ENCODE data around the gene FAM156A.
"Not testable (repeated sequence)": the region's sequence is repeated elsewhere in the genome, so short reads cannot be mapped to it uniquely, and the experiment has no call there.

The FAM156A gene

DNA sequence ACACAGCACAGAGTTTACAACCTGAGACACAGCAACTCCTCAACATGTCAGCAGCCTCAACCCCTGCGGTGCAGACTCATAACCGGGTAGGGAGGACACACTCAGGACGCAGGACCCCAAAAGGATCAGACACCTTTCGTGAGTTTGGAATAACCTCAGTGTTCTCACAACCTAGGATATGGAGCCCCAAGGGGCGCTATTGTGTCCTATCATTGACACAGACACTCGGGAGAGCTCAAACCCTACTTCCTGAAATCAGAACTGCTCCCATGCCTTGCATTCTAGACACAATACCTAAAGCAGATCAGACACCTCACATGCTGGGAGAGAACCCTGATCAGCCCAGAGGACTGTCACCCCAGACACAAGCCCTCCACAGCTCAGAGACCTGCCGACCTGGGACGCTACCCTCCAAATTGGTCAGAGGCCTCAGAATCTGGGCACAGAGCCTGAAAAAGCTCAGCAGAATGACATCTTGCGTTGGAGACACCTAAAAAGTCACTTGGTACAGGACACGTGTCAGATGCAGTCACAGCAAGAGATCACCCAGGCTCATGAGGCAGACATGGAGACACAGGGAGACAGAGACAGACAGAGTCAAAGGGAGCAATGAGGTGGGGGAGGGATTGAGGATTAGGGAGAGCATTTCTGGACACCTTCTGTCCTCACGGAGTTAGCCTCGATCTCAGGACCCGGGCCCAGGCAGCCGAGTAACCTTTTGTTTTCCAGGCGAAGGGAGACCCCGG, 8.8 kb upstream of the FAM156A start:
- DNase-seq (ENCODE audit: low read depth) = not testable (repeated sequence)

DNA sequence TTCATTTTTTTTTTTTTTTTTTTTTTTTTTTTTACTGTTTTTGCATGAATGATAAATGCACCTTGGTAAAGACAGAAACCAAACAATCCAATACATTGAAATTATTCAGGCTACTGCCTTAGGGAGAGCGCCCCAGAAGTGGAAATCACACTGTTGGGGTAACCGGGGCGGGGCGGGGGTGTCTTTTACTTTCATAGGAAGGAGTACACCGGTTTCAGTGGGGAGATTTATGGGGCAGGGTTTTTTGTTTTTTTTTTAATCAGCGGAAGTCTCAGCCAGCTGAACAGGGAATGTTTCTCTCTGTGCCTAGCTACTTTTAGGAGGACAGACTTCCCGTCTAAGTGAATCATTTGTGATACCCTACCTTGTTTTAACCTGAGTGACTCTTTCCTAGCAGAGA, 643 bp upstream of the FAM156A start:
- not testable (repeated sequence) for DNase-seq (ENCODE audit: low read depth)

DNA sequence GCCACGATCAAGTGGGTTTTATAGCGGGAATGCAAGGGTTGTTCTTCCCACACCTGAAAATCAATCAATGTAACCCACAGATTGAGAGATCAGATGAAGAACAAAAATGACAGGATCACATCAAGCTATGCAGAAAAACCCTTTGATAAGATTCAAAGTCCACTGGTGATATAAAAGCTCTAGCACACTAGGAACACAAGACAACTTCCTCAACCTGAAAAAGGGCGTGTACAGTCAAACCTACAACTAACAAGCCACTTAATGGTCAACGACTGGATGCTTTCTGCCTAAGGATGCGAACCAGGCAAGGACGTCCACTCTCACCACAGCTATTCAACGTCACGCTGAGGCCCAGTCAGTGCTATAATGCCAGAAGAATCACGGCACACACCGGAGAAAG, 8.4 kb downstream of the FAM156A start:
- DNase-seq (ENCODE audit: low read depth) = not testable (repeated sequence)

DNA sequence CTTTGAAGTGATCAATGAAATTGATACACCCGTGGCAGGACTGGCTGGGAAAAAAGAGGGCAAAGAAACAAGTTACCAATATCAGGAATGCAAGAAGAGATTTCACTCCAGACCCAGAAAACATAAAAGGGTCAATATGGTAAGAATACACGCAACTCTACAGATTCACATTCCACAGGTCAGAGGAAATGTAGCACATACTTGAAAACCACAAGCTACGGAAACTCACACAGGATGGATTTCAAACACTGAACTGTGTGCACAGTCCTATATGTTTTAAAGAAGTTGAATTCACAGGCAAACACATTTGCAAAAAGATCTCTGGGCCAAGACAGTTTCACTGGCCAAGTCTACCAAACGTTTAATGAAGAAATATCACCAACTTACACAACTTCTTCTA, 9.0 kb downstream of the FAM156A start:
- not testable (repeated sequence) for DNase-seq (ENCODE audit: low read depth)

DNA sequence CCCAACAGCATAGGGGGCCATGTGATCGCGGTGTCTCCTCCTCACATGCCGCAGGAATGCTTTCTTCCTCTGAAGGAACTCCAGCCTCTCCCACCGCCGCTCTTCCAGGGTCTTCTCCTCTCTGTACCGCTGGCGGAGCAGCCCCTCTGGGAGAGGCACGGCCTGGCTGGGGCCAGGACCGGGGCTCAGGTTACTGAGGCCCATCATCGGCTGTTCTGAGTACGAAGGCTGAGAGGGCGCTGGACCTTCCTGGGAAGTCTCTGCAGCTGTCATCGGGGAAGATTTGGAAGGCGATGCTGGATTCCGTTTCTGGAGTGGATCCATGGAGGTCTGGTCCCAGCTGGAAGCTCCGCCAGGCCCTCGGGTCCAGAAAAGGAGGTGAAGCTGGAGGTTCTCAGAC, 10.1 kb downstream of the FAM156A start:
- not testable (repeated sequence) for DNase-seq (ENCODE audit: low read depth)

DNA sequence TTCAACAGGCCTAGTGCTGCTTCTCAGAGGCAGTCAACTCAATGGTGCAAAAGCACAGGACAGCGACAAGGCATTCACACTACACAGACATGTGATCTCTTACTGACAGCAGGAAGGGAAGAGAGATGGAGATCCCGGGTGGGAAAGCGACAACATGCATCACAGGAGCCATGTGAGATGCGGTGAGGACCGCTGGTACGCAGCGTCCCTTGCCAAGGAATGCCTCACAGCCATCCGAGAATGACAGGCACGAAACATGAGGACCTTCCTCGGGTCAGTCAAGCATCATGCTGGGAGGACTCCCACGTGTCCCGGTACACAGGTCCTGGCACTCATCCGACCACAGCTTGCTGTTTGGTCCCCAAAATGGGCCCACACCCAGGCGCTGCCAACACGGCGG, 10.8 kb downstream of the FAM156A start:
- DNase-seq (ENCODE audit: low read depth) = not testable (repeated sequence)

DNA sequence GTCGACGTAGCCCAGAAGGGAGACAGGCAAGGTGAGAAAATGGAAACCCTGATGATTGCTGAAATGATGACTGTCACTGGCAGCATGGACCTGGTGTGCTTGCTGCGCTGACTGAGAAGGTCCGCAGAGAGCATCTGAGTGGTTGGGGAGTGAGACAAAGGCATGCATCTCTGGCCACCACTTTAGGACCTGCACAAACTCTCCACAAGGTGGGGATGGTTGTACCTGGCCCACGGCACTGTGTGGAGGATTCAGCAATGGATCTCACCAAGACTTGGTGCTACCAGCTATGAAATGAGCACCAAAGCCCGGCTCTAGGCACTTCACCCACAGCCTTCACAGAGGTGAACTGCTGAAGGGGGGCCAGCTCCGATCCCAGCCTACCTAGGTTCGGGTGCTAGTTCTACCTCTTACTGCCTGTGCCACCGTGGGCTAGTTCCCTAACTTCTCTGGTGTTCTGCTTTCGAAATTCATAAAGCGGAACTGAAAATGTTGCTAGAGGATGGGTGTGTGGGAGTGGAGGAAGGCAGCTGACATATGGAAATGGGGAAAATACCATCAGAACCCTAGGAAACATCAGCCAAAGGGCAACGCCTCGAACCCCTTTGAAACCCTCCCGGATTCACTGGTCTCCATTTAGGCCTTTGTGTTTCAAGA, 12.4 kb downstream of the FAM156A start:
- not testable (repeated sequence) for DNase-seq (ENCODE audit: low read depth)

DNA sequence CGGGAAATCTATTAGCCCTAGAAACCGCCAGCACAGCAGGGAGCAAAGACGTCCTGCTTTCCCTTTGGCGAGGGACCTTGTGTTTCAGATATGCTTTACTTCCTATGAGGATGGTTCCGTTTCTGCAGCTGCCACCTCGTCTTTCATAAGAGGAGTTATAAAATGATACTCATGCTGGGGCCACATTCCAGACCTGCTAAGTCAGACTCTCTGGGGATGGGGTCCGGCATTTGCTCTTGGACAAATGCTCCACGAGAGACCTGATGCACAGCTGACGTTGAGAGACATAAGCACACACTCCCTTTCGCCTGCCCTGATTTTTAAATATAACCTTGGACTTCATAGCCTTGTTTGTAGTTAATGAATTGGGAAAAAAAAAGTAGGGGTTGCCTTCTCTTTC, 16.6 kb downstream of the FAM156A start:
- DNase-seq (ENCODE audit: low read depth) = not testable (repeated sequence)

DNA sequence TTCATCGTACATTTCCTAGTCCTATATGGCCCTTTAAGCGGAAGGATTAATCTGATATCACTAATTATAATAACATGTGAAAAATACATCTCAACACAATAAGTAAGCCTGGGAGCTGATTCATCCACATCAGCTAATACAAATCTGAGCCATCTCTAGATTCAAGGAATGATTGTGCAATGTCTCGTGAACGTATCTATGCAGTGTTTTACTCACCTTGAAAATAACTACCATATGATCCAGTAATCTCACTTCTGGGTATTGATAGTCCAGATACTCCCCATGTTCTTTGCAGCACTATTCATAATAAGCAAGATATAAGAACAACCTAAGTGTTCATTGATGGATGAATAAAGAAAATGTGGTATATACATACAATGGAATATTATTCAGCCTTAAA, 17.6 kb downstream of the FAM156A start:
- DNase-seq (ENCODE audit: low read depth) = not testable (repeated sequence)

DNA sequence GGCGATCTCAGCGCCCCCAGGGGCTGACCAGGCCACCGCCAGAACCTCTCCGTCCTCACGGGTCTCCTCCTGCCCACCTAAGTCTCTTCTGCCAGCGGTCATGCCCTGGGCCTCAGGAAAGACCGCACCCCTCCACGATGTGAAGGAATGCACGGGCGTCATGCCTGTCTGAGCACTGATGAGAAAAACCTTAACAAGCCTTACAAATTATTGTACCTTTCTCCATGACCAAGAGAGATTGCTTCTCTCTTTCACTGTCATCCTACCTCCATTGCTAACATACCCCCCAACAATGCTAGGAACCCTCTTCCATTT, 22.9 kb downstream of the FAM156A start:
- DNase-seq (ENCODE audit: low read depth) = not testable (repeated sequence)

DNA sequence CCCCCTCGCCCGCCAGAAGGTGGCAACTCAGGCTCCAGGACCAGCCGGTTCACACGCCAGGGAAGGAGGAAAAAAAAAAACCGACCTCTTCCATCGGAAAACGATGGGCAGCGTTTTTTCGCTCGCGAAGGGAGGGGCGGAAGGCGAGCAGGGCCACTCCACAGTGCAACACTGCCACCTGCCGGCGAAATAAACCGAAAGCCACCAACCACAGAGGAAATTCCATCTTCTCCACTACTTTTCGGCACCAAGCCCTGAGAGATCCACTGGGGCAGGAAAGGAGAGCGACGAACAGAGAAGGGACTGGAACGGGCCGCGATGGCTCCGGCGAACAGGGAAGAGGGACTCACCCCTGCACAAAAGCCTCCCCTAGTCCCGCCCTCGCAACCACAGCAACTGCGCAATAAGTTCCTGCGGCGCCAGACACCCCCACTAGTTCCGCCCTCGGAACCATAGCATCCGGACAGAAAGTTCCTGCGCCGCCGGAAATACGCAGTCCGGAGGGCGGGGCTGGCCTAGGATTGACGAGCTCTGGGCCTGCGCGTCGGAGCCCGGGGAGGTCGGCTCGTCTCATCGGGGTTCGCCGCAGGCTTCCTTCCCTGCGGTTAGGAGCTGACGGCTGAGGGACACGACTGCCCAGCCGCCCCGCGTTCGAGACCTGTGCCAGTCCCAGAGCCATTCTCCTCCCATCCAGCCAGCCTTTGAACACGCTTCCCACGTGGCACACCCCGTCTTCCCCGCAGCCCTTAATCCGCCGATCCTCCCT, 23.4 kb downstream of the FAM156A start:
- peak; percentile 85 for DNase-seq (ENCODE audit: low read depth)

DNA sequence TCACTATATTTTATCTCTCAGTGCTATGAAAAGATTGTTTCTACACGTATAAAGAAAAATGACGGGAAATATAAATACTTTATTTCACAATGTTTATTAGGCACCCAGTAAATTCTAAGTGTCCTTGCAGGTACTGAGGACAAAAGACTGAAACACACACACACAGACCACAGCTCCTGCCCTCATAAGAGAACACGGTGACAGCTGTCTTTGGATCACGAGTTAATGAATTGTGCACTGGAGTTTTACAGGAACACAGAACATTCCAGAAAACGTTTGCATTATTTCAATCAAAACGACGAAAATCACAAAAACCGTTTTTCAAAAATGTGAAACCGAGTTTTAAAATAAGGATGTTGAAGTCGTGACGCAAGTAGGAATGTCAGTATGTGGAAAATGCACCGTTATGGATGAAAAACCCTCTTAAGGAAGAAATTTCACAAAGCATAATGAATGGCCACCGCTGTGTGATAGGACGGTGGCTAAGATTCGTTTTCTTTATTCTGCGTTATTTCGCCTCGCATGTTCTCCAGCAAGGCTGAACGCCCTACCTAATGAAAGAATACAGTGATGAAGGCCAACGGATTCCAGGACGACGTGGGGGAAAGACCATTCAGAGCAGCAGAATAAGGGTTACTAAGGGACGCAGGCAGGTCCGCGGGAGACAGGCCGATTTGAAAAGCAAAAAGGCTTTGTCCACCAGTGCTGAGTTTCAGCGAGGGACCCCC, 24.2 kb downstream of the FAM156A start:
- DNase-seq (ENCODE audit: low read depth) = no peak

DNA sequence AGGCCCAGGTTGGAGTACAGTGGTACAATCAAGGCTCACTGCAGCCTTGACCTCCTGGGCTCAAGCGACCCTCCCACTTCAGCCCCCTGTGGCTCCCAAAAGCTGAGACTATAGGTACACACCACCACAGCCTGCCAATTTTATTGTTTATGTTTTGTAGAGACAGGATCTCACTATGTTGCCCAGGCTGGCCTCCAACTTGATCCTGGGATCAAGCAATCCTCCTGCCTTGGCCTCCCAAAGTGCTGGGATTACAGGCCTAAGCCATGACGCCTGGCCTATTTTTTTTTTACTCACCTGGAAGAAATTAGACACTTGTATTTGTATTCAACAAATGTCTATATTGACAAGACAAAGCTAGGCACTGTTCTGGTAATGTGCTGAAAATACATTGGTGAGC, 25.1 kb downstream of the FAM156A start:
- DNase-seq (ENCODE audit: low read depth) = no peak

DNA sequence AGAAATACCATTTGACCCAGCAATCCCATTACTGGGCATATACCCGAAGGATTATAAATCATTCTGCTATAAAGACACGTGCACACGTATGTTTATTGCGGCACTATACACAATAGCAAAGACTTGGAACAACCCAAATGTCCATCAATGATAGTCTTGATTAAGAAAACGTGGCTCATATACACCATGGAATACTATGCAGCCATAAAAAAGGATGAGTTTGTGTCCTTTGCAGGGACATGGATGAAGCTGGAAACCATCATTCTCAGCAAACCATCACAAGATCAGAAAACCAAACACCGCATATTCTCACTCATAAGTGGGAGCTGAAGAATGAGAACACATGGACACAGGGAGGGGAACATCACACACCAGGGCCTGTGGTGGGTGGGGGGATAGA, 28.1 kb downstream of the FAM156A start:
- DNase-seq (ENCODE audit: low read depth) = not testable (repeated sequence)

DNA sequence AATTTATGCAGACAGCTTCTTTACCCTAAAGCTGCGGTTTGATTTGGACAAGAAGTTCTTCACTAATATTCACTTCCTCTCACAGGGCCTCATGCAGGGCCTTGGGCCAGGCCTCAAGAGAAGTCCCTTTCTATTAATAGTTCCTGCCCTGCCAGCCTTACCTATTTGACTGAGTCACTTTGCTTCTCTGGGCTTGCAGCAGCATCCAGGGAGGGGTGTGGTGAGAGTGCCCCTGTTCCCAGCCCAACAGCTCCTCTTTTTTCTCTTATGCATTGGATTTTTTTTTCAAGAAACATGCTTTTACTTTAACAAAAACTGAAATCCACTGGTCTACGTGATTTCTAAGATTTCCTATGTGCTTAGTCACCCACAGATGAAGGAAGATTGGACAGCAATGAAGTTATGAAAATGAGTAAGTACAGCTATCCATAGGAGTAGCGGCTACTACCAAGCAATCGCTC, 34.5 kb downstream of the FAM156A start:
- DNase-seq (ENCODE audit: low read depth) = no peak

DNA sequence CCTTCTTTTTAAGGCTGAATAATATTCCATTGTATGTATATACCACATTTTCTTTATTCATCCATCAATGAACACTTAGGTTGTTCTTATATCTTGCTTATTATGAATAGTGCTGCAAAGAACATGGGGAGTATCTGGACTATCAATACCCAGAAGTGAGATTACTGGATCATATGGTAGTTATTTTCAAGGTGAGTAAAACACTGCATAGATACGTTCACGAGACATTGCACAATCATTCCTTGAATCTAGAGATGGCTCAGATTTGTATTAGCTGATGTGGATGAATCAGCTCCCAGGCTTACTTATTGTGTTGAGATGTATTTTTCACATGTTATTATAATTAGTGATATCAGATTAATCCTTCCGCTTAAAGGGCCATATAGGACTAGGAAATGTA, 43.6 kb downstream of the FAM156A start:
- not testable (repeated sequence) for DNase-seq (ENCODE audit: low read depth)

DNA sequence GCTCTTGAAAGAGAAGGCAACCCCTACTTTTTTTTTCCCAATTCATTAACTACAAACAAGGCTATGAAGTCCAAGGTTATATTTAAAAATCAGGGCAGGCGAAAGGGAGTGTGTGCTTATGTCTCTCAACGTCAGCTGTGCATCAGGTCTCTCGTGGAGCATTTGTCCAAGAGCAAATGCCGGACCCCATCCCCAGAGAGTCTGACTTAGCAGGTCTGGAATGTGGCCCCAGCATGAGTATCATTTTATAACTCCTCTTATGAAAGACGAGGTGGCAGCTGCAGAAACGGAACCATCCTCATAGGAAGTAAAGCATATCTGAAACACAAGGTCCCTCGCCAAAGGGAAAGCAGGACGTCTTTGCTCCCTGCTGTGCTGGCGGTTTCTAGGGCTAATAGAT, 44.6 kb downstream of the FAM156A start:
- not testable (repeated sequence) for DNase-seq (ENCODE audit: low read depth)

DNA sequence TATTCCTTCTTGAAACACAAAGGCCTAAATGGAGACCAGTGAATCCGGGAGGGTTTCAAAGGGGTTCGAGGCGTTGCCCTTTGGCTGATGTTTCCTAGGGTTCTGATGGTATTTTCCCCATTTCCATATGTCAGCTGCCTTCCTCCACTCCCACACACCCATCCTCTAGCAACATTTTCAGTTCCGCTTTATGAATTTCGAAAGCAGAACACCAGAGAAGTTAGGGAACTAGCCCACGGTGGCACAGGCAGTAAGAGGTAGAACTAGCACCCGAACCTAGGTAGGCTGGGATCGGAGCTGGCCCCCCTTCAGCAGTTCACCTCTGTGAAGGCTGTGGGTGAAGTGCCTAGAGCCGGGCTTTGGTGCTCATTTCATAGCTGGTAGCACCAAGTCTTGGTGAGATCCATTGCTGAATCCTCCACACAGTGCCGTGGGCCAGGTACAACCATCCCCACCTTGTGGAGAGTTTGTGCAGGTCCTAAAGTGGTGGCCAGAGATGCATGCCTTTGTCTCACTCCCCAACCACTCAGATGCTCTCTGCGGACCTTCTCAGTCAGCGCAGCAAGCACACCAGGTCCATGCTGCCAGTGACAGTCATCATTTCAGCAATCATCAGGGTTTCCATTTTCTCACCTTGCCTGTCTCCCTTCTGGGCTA, 48.9 kb downstream of the FAM156A start:
- not testable (repeated sequence) for DNase-seq (ENCODE audit: low read depth)

DNA sequence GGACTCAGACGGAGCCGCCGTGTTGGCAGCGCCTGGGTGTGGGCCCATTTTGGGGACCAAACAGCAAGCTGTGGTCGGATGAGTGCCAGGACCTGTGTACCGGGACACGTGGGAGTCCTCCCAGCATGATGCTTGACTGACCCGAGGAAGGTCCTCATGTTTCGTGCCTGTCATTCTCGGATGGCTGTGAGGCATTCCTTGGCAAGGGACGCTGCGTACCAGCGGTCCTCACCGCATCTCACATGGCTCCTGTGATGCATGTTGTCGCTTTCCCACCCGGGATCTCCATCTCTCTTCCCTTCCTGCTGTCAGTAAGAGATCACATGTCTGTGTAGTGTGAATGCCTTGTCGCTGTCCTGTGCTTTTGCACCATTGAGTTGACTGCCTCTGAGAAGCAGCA, 50.4 kb downstream of the FAM156A start:
- not testable (repeated sequence) for DNase-seq (ENCODE audit: low read depth)

DNA sequence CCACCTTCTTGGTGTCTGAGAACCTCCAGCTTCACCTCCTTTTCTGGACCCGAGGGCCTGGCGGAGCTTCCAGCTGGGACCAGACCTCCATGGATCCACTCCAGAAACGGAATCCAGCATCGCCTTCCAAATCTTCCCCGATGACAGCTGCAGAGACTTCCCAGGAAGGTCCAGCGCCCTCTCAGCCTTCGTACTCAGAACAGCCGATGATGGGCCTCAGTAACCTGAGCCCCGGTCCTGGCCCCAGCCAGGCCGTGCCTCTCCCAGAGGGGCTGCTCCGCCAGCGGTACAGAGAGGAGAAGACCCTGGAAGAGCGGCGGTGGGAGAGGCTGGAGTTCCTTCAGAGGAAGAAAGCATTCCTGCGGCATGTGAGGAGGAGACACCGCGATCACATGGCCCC, 51.2 kb downstream of the FAM156A start:
- DNase-seq (ENCODE audit: low read depth) = not testable (repeated sequence)

DNA sequence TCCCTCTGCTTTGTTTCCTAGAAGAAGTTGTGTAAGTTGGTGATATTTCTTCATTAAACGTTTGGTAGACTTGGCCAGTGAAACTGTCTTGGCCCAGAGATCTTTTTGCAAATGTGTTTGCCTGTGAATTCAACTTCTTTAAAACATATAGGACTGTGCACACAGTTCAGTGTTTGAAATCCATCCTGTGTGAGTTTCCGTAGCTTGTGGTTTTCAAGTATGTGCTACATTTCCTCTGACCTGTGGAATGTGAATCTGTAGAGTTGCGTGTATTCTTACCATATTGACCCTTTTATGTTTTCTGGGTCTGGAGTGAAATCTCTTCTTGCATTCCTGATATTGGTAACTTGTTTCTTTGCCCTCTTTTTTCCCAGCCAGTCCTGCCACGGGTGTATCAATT, 52.2 kb downstream of the FAM156A start:
- not testable (repeated sequence) for DNase-seq (ENCODE audit: low read depth)

DNA sequence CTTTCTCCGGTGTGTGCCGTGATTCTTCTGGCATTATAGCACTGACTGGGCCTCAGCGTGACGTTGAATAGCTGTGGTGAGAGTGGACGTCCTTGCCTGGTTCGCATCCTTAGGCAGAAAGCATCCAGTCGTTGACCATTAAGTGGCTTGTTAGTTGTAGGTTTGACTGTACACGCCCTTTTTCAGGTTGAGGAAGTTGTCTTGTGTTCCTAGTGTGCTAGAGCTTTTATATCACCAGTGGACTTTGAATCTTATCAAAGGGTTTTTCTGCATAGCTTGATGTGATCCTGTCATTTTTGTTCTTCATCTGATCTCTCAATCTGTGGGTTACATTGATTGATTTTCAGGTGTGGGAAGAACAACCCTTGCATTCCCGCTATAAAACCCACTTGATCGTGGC, 52.8 kb downstream of the FAM156A start:
- DNase-seq (ENCODE audit: low read depth) = not testable (repeated sequence)
